Uterus (tissue), 4 donors: Measurements from ENCODE around the gene VAC14. TPM values are rescaled to one million over a fixed set of nuclear protein-coding genes. Genes with fewer than 3 reads are reported as not detected.

Source experiments
- DNase-seq, 2 donors: peaks; one replicate each; pipeline ENCODE4 v3.0.0-alpha.2; 2019 to 2020
- H3K27ac ChIP-seq, 2 donors: fragments of 200-600 bp; sonication (generic); 1 replicate in 1 of 2; 2 replicates in 1 of 2; pipeline ENCODE4 v1.5.1; 2016 to 2018
- H3K27me3 ChIP-seq, 2 donors: fragments of 200-600 bp; sonication (generic); one replicate each; pipeline ENCODE4 v1.5.1; 2018 to 2019; ENCODE audit warnings: control low read depth in 1 of 2
- H3K36me3 ChIP-seq, 2 donors: fragments of 200-600 bp; sonication (generic); one replicate each; pipeline ENCODE4 v1.5.1; 2019; ENCODE audit warnings: control low read depth in 1 of 2
- H3K4me1 ChIP-seq, 2 donors: fragments of 200-600 bp; sonication (generic); one replicate each; pipeline ENCODE4 v1.5.1; 2018 to 2019; ENCODE audit warnings: control low read depth in 1 of 2
- H3K4me3 ChIP-seq, 2 donors: fragments of 200-600 bp; sonication (generic); 1 replicate in 1 of 2; 2 replicates in 1 of 2; pipeline ENCODE4 v1.5.1; 2018 to 2019; ENCODE audit warnings: mild to moderate bottlenecking in 1 of 2
- H3K9me3 ChIP-seq, 2 donors: fragments of 200-600 bp; sonication (generic); one replicate each; pipeline ENCODE4 v1.5.1; 2019; ENCODE audit warnings: control low read depth in 1 of 2
- POLR2A ChIP-seq, 2 donors: fragments of 450-650 bp; IDR thresholded peaks; one replicate each; pipeline ENCODE4 v1.6.1; 2016; ENCODE audit warnings: antibody characterized with exemption in 2 of 2, mild to moderate bottlenecking in 1 of 2, moderate library complexity in 1 of 2
- intact Hi-C: fragments of 100-400 bp; cut with DNase I; formaldehyde crosslinking; loops from one replicate; pipeline ENCODE4 v1.15.1; 2023; ENCODE audit warnings: low total_unique reads
- total RNA-seq, 4 donors: library from RNA; depleted of rRNA in 3 of 4; stranded (reverse); fragments of >200 nt in 3 of 4; gene quantifications; one replicate each; pipeline versions ENCODE4 v1.1.0 to v1.2.4, GENCODE V29; 2014 to 2023
- TF ChIP-seq, protein P1 (sequence below), 4 experiments: fragments of 200-600 bp in 2 of 4; fragments of 450-650 bp in 2 of 4; sonication (generic) in 2 of 4; IDR thresholded peaks; one replicate each; pipeline ENCODE4 v1.5.1; 2016 to 2019; ENCODE audit warnings: antibody characterized with exemption in 4 of 4, mild to moderate bottlenecking in 2 of 4, moderate library complexity in 1 of 4
- donor health status: DM: yes; HTN: yes; CAD: no.

The VAC14 gene
- total RNA-seq, 4 donors from 2014 or later, result 4.7 to 30.6 (median 17.4) TPM

DNA sequence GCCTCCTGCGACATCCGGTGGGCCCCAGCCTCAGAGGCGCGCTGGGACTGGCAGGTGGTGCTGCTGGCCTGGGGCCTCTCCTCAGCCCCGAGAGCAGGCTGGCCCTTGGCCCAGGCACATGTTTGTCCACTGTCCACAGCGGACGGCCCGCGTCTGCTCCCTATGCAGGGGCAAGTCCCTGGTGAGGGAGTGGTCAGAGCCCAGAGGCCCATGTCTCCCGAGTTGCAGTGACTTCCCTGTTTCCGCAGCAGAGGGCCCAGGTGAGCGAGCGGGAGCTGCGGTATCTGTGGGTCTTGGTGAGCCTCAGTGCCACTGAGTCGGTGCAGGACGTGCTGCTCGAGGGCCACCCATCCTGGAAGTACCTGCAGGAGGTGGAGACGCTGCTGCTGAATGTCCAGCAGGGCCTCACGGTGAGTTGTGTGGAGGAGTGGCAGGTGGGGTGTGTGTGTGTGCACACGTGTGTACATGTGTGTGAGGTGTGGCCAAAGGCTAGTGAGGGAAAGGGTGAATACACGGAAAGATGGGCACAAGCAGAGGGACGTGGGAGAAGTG lies 144.2 kb downstream of the VAC14 start:
- intact Hi-C loops, result loop anchor here (10.0 kb wide), 1 partner anchor 132 kb away; the partner anchor contains the start of genes COG4 and SF3B3
- Histone ChIP-seq H3K27me3 (no peaks in the 10 kb centered on the region), H3K4me3 (no peak overlapping the region), H3K27ac (no peak overlapping the region), H3K9me3 (no peaks in the 10 kb centered on the region), H3K36me3 (no peaks in the 10 kb centered on the region), H3K4me1 (peaks cover 0 to 3% of the 10 kb centered on the region in 2 donors)
- TF ChIP-seq, protein P1, sequence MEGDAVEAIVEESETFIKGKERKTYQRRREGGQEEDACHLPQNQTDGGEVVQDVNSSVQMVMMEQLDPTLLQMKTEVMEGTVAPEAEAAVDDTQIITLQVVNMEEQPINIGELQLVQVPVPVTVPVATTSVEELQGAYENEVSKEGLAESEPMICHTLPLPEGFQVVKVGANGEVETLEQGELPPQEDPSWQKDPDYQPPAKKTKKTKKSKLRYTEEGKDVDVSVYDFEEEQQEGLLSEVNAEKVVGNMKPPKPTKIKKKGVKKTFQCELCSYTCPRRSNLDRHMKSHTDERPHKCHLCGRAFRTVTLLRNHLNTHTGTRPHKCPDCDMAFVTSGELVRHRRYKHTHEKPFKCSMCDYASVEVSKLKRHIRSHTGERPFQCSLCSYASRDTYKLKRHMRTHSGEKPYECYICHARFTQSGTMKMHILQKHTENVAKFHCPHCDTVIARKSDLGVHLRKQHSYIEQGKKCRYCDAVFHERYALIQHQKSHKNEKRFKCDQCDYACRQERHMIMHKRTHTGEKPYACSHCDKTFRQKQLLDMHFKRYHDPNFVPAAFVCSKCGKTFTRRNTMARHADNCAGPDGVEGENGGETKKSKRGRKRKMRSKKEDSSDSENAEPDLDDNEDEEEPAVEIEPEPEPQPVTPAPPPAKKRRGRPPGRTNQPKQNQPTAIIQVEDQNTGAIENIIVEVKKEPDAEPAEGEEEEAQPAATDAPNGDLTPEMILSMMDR (IDR thresholded peaks at IDR 0.05), result no peak
- no peak for TF ChIP-seq POLR2A (IDR thresholded peaks at IDR 0.05)
- no peak for DNase-seq

DNA sequence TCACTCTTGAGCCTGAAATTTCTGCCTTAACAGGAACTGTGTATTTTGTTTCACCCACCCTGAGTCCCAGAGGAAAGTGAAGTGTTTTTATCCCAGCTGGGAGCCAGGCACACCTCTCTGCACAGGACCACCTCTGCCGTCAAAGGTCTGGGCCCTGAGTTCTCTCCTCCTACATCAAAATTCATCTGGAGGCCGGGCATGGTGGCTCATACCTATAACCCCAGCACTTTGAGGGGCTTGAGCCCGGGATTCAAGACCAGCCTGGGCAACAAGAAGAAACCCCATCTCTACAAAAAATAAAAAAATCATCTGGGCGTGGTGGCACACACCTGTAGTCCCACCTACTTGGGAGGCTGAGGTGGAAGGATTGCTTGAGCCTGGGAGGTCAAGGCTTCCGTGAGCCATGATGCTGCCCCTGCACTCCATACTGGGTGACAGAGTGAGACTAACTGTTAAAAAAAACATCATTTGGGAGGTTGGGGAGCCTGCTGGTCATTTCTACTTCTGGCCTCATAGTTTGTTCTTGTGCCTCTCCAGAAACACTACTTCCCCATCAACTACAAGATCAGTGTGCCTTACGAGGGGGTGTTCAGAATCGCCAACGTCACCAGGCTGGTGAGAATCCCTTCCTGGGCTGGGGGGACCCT lies 144.8 kb downstream of the VAC14 start:
- no peaks in the 10 kb centered on the region for H3K9me3 ChIP-seq

DNA sequence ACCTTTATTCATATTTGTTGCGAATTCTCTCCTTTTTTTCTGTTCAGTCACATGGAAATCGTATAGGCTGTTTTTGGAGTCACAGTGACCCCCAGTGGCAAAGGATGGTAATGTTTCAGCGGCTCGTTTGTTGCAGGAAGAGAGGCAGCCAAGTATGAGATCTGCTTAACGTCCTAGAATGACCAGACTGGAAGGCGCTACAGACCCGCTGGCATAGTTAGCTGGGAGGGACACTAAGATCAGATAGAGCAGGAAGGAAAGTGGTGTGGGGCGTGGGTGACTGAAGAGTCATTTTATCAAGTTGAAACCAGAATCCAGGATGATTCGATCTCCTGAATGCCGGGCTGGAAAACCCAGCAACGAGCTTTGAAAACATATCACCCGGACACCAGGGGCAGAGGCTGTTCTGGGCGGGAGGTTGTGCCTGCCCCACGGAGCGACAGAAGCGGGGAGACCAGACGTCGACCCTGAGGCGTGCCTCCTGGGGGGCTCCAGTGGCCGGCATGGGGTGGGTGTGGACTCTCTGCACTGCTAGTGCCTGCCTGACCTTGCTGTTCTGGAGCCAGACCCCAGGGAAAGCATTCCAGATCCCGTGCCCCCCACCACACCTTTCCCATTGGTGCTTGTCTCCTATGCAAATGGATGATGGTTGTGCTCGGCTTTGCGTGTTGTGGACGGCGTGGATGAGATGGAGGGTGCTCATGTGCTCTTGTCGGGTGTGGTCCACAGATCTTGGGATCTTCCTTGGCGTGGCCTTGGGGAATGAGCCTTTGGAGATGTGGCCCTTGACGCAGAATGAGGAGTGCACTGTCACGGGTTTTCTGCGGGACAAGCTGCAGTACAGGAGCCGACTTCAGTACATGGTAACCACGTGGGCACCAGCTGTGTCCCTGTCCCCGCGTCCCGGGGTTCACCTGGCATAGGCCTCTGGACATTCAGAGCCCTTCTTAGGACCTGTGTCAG lies 146.9 kb downstream of the VAC14 start:
- Histone ChIP-seq H3K4me3 (no peak overlapping the region), H3K4me1 (no peaks in the 10 kb centered on the region), H3K36me3 (no peaks in the 10 kb centered on the region), H3K27me3 (no peaks in the 10 kb centered on the region), H3K27ac (peak overlapping the region; percentile 29), H3K9me3 (no peaks in the 10 kb centered on the region)
- intact Hi-C loops, result loop anchor here (10.0 kb wide), 1 partner anchor 129 kb away; the partner anchor contains the start of genes COG4 and SF3B3
- peak; percentile 87 to 91 for DNase-seq
- no peak for TF ChIP-seq POLR2A (IDR thresholded peaks at IDR 0.05)
- TF ChIP-seq, protein P1 (IDR thresholded peaks at IDR 0.05), result peak; percentile 86 to 96 (median 94)

More for the DNA sequence above, 144.8 kb downstream of the VAC14 start:
- intact Hi-C loops, result loop anchor here (10.0 kb wide), 1 partner anchor 131 kb away; the partner anchor contains the start of genes COG4 and SF3B3
- Histone ChIP-seq H3K27me3 (no peaks in the 10 kb centered on the region), H3K27ac (no peak overlapping the region), H3K36me3 (no peaks in the 10 kb centered on the region), H3K4me1 (no peaks in the 10 kb centered on the region), H3K4me3 (no peak overlapping the region)
- TF ChIP-seq POLR2A (IDR thresholded peaks at IDR 0.05), result no peak
- TF ChIP-seq, protein P1 (IDR thresholded peaks at IDR 0.05), result no peak
- DNase-seq, result no peak

DNA sequence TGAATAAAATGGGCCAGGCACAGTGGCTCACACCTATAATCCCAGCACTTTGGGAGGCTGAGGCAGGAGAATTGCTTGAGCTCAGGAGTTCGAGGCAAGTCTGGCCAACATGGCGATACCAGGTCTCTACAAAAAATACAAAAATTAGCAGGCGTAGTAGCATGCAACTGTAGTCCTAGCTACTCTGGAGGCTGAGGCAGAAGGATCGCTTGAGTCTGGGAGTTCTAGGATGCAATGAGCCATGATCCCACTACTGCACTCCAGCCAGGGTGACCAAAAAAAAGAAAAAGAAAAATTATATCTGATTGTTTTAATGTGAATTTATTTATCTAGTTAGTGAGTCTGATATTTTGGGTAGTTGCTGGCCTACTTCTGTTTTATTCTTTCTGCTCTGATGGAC lies 147.6 kb downstream of the VAC14 start:
- DNase-seq, result no peak
- H3K9me3 ChIP-seq, result no peaks in the 10 kb centered on the region
- H3K36me3 ChIP-seq, result no peaks in the 10 kb centered on the region
- intact Hi-C loops, result loop anchor here (10.0 kb wide), 1 partner anchor 129 kb away; the partner anchor contains the start of genes COG4 and SF3B3
- H3K27ac ChIP-seq, result no peak overlapping the region
- H3K4me3 ChIP-seq, result no peak overlapping the region
- TF ChIP-seq POLR2A (IDR thresholded peaks at IDR 0.05), result no peak
- TF ChIP-seq, protein P1 (IDR thresholded peaks at IDR 0.05), result no peak
- H3K27me3 ChIP-seq, result no peaks in the 10 kb centered on the region
- no peaks in the 10 kb centered on the region for H3K4me1 ChIP-seq
